HEK293T (cell line): Measurements from ENCODE around the gene GLRB.
"Not testable (repeated sequence)": the region's sequence is repeated elsewhere in the genome, so short reads cannot be mapped to it uniquely, and the experiment has no call there.

ENCODE experiments used
- CTCF ChIA-PET: fragments of 350-600 bp; formaldehyde crosslinking; extraction: SDS; loops from one replicate; lab custom pipeline; 2021; ENCODE audit warnings: antibody characterized with exemption, inconsistent platforms; lab: Yijun Ruan, JAX
- POLR2A ChIA-PET: fragments of 350-600 bp; formaldehyde crosslinking; extraction: SDS; loops from one replicate; lab custom pipeline; 2020; ENCODE audit warnings: antibody characterized with exemption, inconsistent platforms; lab: Yijun Ruan, JAX
- DNase-seq: peaks from one replicate; pipeline ENCODE4 v3.0.0; 2012; ENCODE audit warnings: mixed read lengths; ENCODE audit errors: extremely low spot score
- ARNT ChIP-seq: fragments of 450-650 bp; IDR thresholded peaks from 2 replicates; pipeline ENCODE4 v1.6.1; 2017; ENCODE audit warnings: mild to moderate bottlenecking
- BHLHE40 ChIP-seq: fragments of 450-650 bp; IDR thresholded peaks from 2 replicates; pipeline ENCODE4 v1.6.1; 2016; ENCODE audit warnings: mild to moderate bottlenecking, moderate library complexity, borderline replicate concordance
- CTBP1 ChIP-seq: fragments of 450-650 bp; IDR thresholded peaks from 2 replicates; pipeline ENCODE4 v1.6.1; 2016; ENCODE audit warnings: borderline replicate concordance
- ELF4 ChIP-seq: fragments of 450-650 bp; IDR thresholded peaks from 2 replicates; pipeline ENCODE4 v1.6.1; 2017; ENCODE audit warnings: antibody characterized with exemption
- FOXA1 ChIP-seq: fragments of 450-650 bp; IDR thresholded peaks from 2 replicates; pipeline ENCODE4 v1.6.1; 2016; ENCODE audit warnings: mild to moderate bottlenecking
- FOXK2 ChIP-seq: fragments of 450-650 bp; IDR thresholded peaks from 2 replicates; pipeline ENCODE4 v1.6.1; 2016; ENCODE audit warnings: mild to moderate bottlenecking
- FOXM1 ChIP-seq: fragments of 450-650 bp; IDR thresholded peaks from 2 replicates; pipeline ENCODE4 v1.6.1; 2017; ENCODE audit warnings: mild to moderate bottlenecking, borderline replicate concordance
- HDGF ChIP-seq: fragments of 450-650 bp; IDR thresholded peaks from 2 replicates; pipeline ENCODE4 v1.6.1; 2017; ENCODE audit warnings: antibody characterized with exemption, borderline replicate concordance
- L3MBTL2 ChIP-seq: fragments of 450-650 bp; conservative IDR thresholded peaks from 2 replicates; pipeline ENCODE4 v1.6.1; 2016; ENCODE audit warnings: mild to moderate bottlenecking
- LEF1 ChIP-seq: fragments of 450-650 bp; IDR thresholded peaks from 2 replicates; pipeline ENCODE4 v1.6.1; 2017; ENCODE audit warnings: mild to moderate bottlenecking, borderline replicate concordance
- NFRKB ChIP-seq: fragments of 450-650 bp; IDR thresholded peaks from 2 replicates; pipeline ENCODE4 v1.6.1; 2016; ENCODE audit warnings: mild to moderate bottlenecking, moderate library complexity
- SP1 ChIP-seq: fragments of 450-650 bp; IDR thresholded peaks from 2 replicates; pipeline ENCODE4 v1.6.1; 2017
- SUZ12 ChIP-seq: fragments of 450-650 bp; IDR thresholded peaks from 2 replicates; pipeline ENCODE4 v1.6.1; 2016; ENCODE audit warnings: mild to moderate bottlenecking
- TARDBP ChIP-seq: fragments of 450-650 bp; IDR thresholded peaks from 2 replicates; pipeline ENCODE4 v1.6.1; 2016
- ZNF384 ChIP-seq: fragments of 450-650 bp; IDR thresholded peaks from 2 replicates; pipeline ENCODE4 v1.6.1; 2016
- TF ChIP-seq, protein P1 (sequence below): fragments of 450-650 bp; IDR thresholded peaks from 2 replicates; pipeline ENCODE4 v1.6.1; 2016

Gene GLRB

DNA sequence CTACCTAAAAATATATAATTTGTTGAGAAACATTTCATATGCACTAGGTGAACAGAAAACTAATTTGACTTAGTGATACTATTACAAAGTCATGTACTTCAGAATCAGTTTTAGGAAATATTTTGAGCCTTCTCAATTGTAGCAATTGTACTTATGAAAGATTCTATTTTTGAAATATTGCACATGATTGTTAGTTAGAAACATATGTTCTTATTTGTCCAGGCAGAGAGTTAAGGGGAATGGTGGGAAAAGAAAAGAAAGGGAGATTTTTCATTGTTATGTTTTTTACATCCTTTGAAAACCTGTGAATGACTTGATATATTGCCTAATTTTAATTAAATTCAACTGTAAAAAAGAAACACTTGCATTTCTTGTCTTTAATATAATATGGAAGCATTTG, 66.0 kb downstream of the GLRB start:
- no peak for TF ChIP-seq SUZ12
- CTCF ChIA-PET, result no interaction called here
- POLR2A ChIA-PET, result no interaction called here

DNA sequence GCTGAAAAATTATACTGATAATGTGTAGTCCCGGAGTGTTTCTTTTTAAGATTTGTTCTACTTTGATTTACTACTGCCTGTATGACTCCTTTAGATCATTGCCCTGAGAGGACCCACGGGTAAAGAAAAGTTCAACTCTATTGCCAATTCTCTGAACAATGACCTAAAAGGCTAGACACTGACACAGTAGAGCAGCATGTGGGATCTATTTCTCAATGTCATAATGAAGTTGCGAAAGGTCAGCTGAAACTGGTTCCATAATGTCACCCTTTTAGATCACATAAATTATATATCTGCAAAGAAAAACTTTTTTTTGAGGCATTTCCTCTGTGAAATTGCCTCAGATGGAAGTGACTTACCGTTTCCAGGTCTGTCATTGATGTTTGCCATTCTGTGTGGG, 67.4 kb downstream of the GLRB start:
- ChIA-PET POLR2A (no interaction called here), CTCF (no interaction called here)
- TF ChIP-seq CTBP1, result no peak
- TF ChIP-seq FOXA1, result no peak
- no peak for TF ChIP-seq FOXM1
- no peak for TF ChIP-seq SP1
- TF ChIP-seq BHLHE40, result no peak
- no peak for TF ChIP-seq SUZ12
- TF ChIP-seq FOXK2, result no peak
- no peak for TF ChIP-seq L3MBTL2
- no peak for DNase-seq

More for the DNA sequence above, 66.0 kb downstream of the GLRB start:
- no peak for DNase-seq

DNA sequence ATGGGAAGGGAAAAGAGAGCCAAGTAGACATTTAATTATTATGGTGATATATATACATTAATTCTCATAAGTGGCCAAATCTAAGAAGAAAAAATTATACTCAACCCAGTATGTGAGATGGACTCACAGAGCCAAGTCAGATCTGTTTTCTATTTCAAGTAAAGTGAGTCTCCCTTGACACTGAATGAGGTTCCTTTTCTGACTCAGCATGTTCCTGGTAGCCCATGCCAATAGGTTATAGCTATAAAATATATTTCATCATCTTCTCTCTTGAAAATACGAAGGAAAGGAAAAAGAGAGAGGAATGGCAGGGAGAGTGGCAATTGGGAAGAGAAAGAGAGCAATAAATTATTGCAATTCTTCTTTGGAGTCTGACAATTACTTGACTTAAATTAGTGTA, 75.8 kb downstream of the GLRB start:
- CTCF ChIA-PET, result no interaction called here
- POLR2A ChIA-PET, result no interaction called here

DNA sequence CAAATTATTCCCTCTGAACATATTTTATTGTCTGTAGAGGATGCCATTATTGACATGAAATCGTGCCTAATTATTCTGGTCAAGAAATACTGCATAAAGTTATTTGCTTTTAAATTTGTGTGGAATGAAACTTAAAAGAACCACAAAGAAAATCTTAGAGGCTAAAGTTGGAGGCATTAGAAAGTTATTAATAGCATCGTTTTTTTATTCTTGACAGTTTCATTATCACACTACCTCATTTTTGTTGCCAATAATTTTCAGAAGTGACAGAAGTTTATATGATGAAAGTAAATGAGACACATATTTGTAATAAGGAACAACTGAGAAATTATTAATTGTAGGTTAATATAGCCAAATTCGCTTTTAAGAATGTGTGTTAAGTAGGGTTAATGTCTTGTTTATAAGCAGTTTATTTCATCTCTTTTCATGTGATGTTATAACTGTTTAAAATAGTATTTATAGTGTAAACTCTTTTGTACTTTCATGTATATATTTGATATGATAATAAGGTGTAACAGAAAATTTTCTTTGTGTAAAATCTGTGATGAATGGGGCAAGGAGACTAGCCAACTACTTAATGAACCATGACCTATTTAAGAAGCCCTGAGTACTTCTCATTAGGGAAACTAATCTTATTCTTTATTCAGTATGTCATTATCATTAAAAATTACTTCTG, 90.1 kb downstream of the GLRB start:
- TF ChIP-seq SP1, result no peak
- TF ChIP-seq NFRKB, result no peak
- TF ChIP-seq FOXM1, result no peak
- TF ChIP-seq ARNT, result no peak
- no peak for TF ChIP-seq BHLHE40
- TF ChIP-seq HDGF, result no peak
- CTCF ChIA-PET, result no interaction called here
- POLR2A ChIA-PET, result no interaction called here
- no peak for DNase-seq

More for the DNA sequence above, 75.8 kb downstream of the GLRB start:
- no peak for TF ChIP-seq ARNT
- no peak for TF ChIP-seq SP1
- no peak for TF ChIP-seq ELF4
- TF ChIP-seq L3MBTL2, result no peak
- TF ChIP-seq HDGF, result no peak
- TF ChIP-seq NFRKB, result no peak
- TF ChIP-seq LEF1, result no peak
- DNase-seq, result no peak

DNA sequence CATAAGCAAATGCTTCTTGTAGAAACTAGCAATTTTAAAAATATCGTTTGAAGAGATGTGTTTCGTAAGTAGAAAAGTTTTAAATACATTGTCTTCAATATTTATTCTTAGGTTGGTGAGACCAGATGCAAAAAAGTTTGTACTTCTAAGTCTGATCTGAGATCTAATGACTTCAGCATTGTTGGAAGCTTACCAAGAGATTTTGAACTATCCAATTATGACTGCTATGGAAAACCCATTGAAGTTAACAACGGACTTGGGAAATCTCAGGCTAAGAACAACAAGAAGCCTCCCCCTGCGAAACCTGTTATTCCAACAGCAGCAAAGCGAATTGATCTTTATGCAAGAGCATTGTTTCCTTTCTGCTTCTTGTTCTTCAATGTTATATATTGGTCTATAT, 94.4 kb downstream of the GLRB start:
- CTCF ChIA-PET, result no interaction called here
- no peak for DNase-seq
- POLR2A ChIA-PET, result no interaction called here
- TF ChIP-seq TARDBP, result no peak
- TF ChIP-seq, protein P1, sequence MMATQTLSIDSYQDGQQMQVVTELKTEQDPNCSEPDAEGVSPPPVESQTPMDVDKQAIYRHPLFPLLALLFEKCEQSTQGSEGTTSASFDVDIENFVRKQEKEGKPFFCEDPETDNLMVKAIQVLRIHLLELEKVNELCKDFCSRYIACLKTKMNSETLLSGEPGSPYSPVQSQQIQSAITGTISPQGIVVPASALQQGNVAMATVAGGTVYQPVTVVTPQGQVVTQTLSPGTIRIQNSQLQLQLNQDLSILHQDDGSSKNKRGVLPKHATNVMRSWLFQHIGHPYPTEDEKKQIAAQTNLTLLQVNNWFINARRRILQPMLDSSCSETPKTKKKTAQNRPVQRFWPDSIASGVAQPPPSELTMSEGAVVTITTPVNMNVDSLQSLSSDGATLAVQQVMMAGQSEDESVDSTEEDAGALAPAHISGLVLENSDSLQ, result no peak
- no peak for TF ChIP-seq LEF1
- TF ChIP-seq HDGF, result no peak

DNA sequence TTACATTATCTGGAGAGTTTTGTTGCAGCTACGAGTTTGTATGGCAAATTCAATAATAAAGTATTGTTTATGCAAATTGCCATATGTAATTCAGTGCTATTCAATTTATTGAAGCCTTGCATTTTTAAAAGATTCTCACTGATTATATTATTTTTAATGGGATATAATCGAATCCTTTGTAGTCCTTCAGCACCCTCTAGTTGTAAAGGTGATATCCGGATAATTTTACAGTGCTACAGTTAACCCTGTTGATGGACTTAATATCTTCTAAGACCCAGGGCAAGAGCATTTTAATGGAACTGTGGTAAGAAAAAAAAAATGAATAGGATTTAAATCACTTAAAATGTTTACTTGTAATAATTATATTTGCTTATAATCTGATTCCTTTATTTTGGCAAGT, 96.1 kb downstream of the GLRB start:
- DNase-seq, result no peak
- ChIA-PET CTCF (no interaction called here), POLR2A (no interaction called here)
- TF ChIP-seq NFRKB (no peak), CTBP1 (no peak), ARNT (no peak), TARDBP (no peak), BHLHE40 (no peak), HDGF (no peak), ZNF384 (no peak), LEF1 (no peak), FOXM1 (no peak), ELF4 (no peak), SUZ12 (no peak), FOXK2 (no peak), FOXA1 (no peak), L3MBTL2 (no peak), SP1 (no peak)
- TF ChIP-seq, protein P1, result no peak

DNA sequence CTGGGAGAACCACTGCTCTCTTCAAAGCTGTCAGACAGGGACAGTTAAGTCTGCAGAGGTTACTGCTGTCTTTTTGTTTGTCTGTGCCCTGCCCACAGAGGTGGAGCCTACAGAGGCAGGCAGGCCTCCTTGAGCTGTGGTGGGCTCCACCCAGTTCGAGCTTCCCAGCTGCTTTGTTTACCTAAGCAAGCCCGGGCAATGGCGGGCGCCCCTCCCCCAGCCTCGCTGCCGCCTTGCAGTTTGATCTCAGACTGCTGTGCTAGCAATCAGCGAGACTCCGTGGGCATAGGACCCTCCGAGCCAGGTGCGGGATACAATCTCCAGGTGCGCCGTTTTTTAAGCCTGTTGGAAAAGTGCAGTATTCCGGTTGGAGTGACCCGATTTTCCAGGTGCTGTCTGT, 104.3 kb downstream of the GLRB start:
- CTCF ChIA-PET, DNase-seq, POLR2A ChIA-PET: not testable (repeated sequence)

DNA sequence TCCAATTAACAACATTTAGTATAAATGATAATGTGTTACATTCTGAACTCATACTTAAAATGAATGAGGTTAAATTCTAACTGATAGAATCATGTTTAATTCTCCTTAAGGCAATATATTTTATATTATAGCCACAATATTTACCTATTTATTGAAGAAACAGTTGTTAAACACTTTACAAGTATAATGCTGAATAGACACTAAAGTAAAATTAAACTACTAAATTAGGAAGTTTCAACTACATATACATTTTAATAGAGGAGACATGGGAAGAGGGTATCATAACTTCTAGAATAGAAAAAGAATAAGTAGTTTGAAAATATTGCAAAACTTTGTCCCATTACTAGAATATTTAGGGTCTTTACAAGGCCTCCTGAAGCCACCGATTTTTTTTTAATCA, 108.3 kb downstream of the GLRB start:
- DNase-seq, result no peak
- CTCF ChIA-PET, result no interaction called here
- TF ChIP-seq FOXA1, result no peak
- TF ChIP-seq FOXM1, result no peak
- TF ChIP-seq CTBP1, result no peak
- TF ChIP-seq FOXK2, result no peak
- no peak for TF ChIP-seq HDGF
- TF ChIP-seq, protein P1, result no peak
- TF ChIP-seq ZNF384, result no peak
- no peak for TF ChIP-seq NFRKB
- TF ChIP-seq LEF1, result no peak
- TF ChIP-seq L3MBTL2, result no peak
- TF ChIP-seq SUZ12, result no peak
- TF ChIP-seq ARNT, result no peak
- no peak for TF ChIP-seq BHLHE40
- TF ChIP-seq TARDBP, result no peak
- POLR2A ChIA-PET, result no interaction called here
